Endothelial cell of umbilical vein (primary cell): ENCODE measurements around the gene FUT6.

Experiments used
- EZH2 ChIP-seq: IDR thresholded peaks from 2 replicates; pipeline ENCODE4 v1.6.1; 2012; ENCODE audit warnings: borderline replicate concordance, low read depth, mild to moderate bottlenecking, moderate library complexity, low read length, inconsistent platforms; ENCODE audit not compliant: severe bottlenecking
- POLR2A ChIP-seq: IDR thresholded peaks from 2 replicates; pipeline ENCODE4 v1.6.1; 2012; ENCODE audit warnings: low read depth, mild to moderate bottlenecking, control low read depth, low read length
- POLR2AphosphoS5 ChIP-seq: IDR thresholded peaks from 2 replicates; pipeline ENCODE4 v1.6.1; 2012; ENCODE audit warnings: low read depth, mild to moderate bottlenecking, control low read depth, low read length, moderate library complexity; ENCODE audit not compliant: insufficient read depth
- TF ChIP-seq, protein P1 (sequence below), 2 donors: IDR thresholded peaks; 1 replicate in 1 of 2; 2 replicates in 1 of 2; pipeline ENCODE4 v1.5.1; 2011; ENCODE audit warnings: low read length in 2 of 2, mild to moderate bottlenecking in 2 of 2, moderate library complexity in 2 of 2, control low read depth in 1 of 2, inconsistent platforms in 1 of 2, low read depth in 1 of 2; ENCODE audit not compliant: insufficient read depth in 1 of 2; ENCODE audit errors: extremely low read depth in 1 of 2

DNA sequence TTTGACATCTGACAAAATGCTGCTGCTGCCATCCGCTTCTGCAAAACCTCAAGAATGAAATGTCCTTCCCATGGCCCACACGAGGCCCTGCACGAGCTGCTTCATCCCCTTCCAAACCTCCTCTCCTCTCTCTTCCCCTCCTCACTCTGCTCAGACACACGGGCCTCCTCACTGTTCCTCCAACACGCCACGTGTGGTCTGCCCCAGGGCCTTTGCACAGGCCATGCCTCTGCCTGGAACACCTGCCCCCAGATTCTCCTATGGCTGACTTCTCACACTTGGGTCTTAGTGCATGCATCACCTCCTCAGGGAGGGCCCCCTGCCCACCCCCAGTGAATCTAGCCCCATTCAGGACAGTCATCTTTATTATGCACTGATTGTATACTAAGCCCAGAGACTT, 18.7 kb downstream of the FUT6 start:
- TF ChIP-seq, protein P1, sequence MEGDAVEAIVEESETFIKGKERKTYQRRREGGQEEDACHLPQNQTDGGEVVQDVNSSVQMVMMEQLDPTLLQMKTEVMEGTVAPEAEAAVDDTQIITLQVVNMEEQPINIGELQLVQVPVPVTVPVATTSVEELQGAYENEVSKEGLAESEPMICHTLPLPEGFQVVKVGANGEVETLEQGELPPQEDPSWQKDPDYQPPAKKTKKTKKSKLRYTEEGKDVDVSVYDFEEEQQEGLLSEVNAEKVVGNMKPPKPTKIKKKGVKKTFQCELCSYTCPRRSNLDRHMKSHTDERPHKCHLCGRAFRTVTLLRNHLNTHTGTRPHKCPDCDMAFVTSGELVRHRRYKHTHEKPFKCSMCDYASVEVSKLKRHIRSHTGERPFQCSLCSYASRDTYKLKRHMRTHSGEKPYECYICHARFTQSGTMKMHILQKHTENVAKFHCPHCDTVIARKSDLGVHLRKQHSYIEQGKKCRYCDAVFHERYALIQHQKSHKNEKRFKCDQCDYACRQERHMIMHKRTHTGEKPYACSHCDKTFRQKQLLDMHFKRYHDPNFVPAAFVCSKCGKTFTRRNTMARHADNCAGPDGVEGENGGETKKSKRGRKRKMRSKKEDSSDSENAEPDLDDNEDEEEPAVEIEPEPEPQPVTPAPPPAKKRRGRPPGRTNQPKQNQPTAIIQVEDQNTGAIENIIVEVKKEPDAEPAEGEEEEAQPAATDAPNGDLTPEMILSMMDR (IDR thresholded peaks at IDR 0.05; ENCODE audit: extremely low read depth in 1 of 2, insufficient read depth in 1 of 2, low read depth in 1 of 2, low read length in 2 of 2): no peak
- no peak for TF ChIP-seq POLR2A
- no peak for TF ChIP-seq POLR2AphosphoS5
- no peak for TF ChIP-seq EZH2
